K562 (cell line): ENCODE measurements around the gene PRMT5. TPM values are rescaled to one million over a fixed set of nuclear protein-coding genes. Genes with fewer than 3 reads are reported as not detected.

Experiments
- BCL6 ChIP-seq: fragments of 250-450 bp; sonication (Bioruptor Pico); IDR thresholded peaks from 2 replicates; pipeline ENCODE4 v1.4.0; 2020
- CBFA2T3 ChIP-seq: fragments of 450-650 bp; IDR thresholded peaks from 2 replicates; pipeline ENCODE4 v1.6.1; 2017
- DDX20 ChIP-seq: fragments of 450-650 bp; IDR thresholded peaks from 2 replicates; pipeline ENCODE4 v1.6.1; 2016; ENCODE audit warnings: missing genetic modification characterization, low read depth, mild to moderate bottlenecking, missing compliant biosample characterization, moderate library complexity
- ELF1 ChIP-seq: fragments of 200-800 bp; sonication (Bioruptor generic); IDR thresholded peaks from 2 replicates; pipeline ENCODE4 v1.6.1; 2016; ENCODE audit warnings: missing genetic modification characterization, missing compliant biosample characterization
- ETS2 ChIP-seq: IDR thresholded peaks from 2 replicates; pipeline ENCODE4 v1.6.1; 2016; ENCODE audit warnings: borderline replicate concordance, missing genetic modification characterization, mild to moderate bottlenecking, moderate library complexity, missing compliant biosample characterization; ENCODE audit not compliant: poor library complexity, severe bottlenecking
- ETV1 ChIP-seq: fragments of 450-650 bp; conservative IDR thresholded peaks from 2 replicates; pipeline ENCODE4 v1.6.1; 2016; ENCODE audit warnings: missing genetic modification characterization, control low read depth, low read depth, missing compliant biosample characterization
- GTF2A2 ChIP-seq: IDR thresholded peaks from 2 replicates; pipeline ENCODE4 v1.6.1; 2016; ENCODE audit warnings: mild to moderate bottlenecking, missing genetic modification characterization, missing compliant biosample characterization
- IRF1 ChIP-seq: sonication (generic); formaldehyde crosslinking; IDR thresholded peaks from 2 replicates; pipeline ENCODE4 v1.8.0; 2022; ENCODE audit warnings: missing genetic modification reagents, mild to moderate bottlenecking, borderline replicate concordance
- JUN ChIP-seq, 2 experiments: sonication (generic) in 1 of 2; formaldehyde crosslinking in 1 of 2; IDR thresholded peaks; 2 replicates each; pipeline versions ENCODE4 v1.6.1 to v1.8.0; 2012 to 2022; ENCODE audit warnings: borderline replicate concordance in 2 of 2, mild to moderate bottlenecking in 2 of 2, improper control_type of control experiment in 1 of 2, low read depth in 1 of 2, low read length in 1 of 2, missing genetic modification reagents in 1 of 2
- KDM2B ChIP-seq: fragments of 250-450 bp; sonication (Bioruptor Pico); IDR thresholded peaks from 2 replicates; pipeline ENCODE4 v1.8.0; 2021; ENCODE audit warnings: mild to moderate bottlenecking, moderate library complexity
- LEF1 ChIP-seq: fragments of 450-650 bp; IDR thresholded peaks from 2 replicates; pipeline ENCODE4 v1.6.1; 2016; ENCODE audit warnings: mild to moderate bottlenecking
- MTF1 ChIP-seq: fragments of 250-450 bp; sonication (Bioruptor Pico); IDR thresholded peaks from 2 replicates; pipeline ENCODE4 v1.9.0; 2021; ENCODE audit warnings: moderate library complexity, mild to moderate bottlenecking, inconsistent platforms, borderline replicate concordance
- PRMT5 ChIP-seq: sonication (generic); formaldehyde crosslinking; IDR thresholded peaks from 2 replicates; pipeline ENCODE4 v1.5.0; 2020; ENCODE audit warnings: missing genetic modification reagents
- PYGO2 ChIP-seq: fragments of 450-650 bp; IDR thresholded peaks from 2 replicates; pipeline ENCODE4 v1.6.1; 2016; ENCODE audit warnings: mild to moderate bottlenecking, missing genetic modification characterization, moderate library complexity, missing compliant biosample characterization
- RAD21 ChIP-seq, 2 experiments: fragments of 250-450 bp in 1 of 2; fragments of 450-650 bp in 1 of 2; sonication (Bioruptor Pico) in 1 of 2; formaldehyde crosslinking in 1 of 2; IDR thresholded peaks in 1 of 2; conservative IDR thresholded peaks in 1 of 2; 2 replicates each; pipeline versions ENCODE4 v1.4.0 to v1.8.0; 2020 to 2022; ENCODE audit warnings: mild to moderate bottlenecking in 2 of 2, moderate library complexity in 1 of 2
- RBM17 ChIP-seq: fragments of 200-400 bp; formaldehyde crosslinking; IDR thresholded peaks from 2 replicates; pipeline ENCODE4 v1.6.1; 2017; ENCODE audit warnings: low read depth, mild to moderate bottlenecking, low read length, borderline replicate concordance
- SAFB2 ChIP-seq: fragments of 200-400 bp; formaldehyde crosslinking; IDR thresholded peaks from 2 replicates; pipeline ENCODE4 v1.6.1; 2018; ENCODE audit warnings: borderline replicate concordance, low read length, low read depth, moderate library complexity; ENCODE audit not compliant: severe bottlenecking
- TRIM24 ChIP-seq, 2 experiments: fragments of 450-650 bp; IDR thresholded peaks; 2 replicates each; pipeline ENCODE4 v1.6.1; 2016
- XRCC3 ChIP-seq: fragments of 450-650 bp; IDR thresholded peaks from 2 replicates; pipeline ENCODE4 v1.6.1; 2017; ENCODE audit warnings: mild to moderate bottlenecking, moderate library complexity
- ZBTB2 ChIP-seq: fragments of 450-650 bp; IDR thresholded peaks from 2 replicates; pipeline ENCODE4 v1.6.1; 2016; ENCODE audit warnings: antibody characterized with exemption
- ZBTB8A ChIP-seq: fragments of 450-650 bp; IDR thresholded peaks from 2 replicates; pipeline ENCODE4 v1.6.1; 2018; ENCODE audit warnings: mild to moderate bottlenecking, moderate library complexity; ENCODE audit not compliant: partially characterized antibody
- ZNF197 ChIP-seq: fragments of 200-800 bp; sonication (Bioruptor generic); IDR thresholded peaks from 2 replicates; pipeline ENCODE4 v1.6.1; 2016; ENCODE audit warnings: low read depth, missing genetic modification characterization, missing compliant biosample characterization
- ZNF239 ChIP-seq: fragments of 250-450 bp; sonication (Bioruptor Pico); IDR thresholded peaks from 2 replicates; pipeline ENCODE4 v1.4.0; 2020; ENCODE audit warnings: mild to moderate bottlenecking
- ZNF644 ChIP-seq: fragments of 200-800 bp; sonication (Bioruptor generic); IDR thresholded peaks from 2 replicates; pipeline ENCODE4 v1.6.1; 2016; ENCODE audit warnings: low read depth, missing genetic modification characterization, missing compliant biosample characterization
- polyA plus RNA-seq, 8 experiments: library from polyadenylated mRNA; depleted of rRNA in 4 of 8; stranded (reverse) in 5 of 8; unstranded in 3 of 8; fragments of >200 nt; fragmentation: Nextera tagmentation in 2 of 8; fragmentation: Illumina TruSeq in 1 of 8; extraction: Ambion mirVana in 2 of 8; extraction: Trizol in 1 of 8; gene quantifications; 2 replicates each; pipeline versions ENCODE4 v1.2.1 to v1.2.3, GENCODE V29; 2011 to 2014; ENCODE audit warnings: inconsistent platforms in 1 of 8, missing spikeins in 1 of 8
- total RNA-seq, 7 experiments: library from RNA; depleted of rRNA in 6 of 7; stranded (reverse); fragments of >200 nt in 6 of 7; fragmentation: Illumina TruSeq in 2 of 7; extraction: Trizol in 2 of 7; gene quantifications; 2 replicates each; pipeline versions ENCODE4 v1.2.1 to v1.2.3, GENCODE V29; 2011 to 2021; ENCODE audit warnings: low replicate concordance in 1 of 7
- TF ChIP-seq, protein P1 (sequence below), 2 experiments: IDR thresholded peaks; 2 replicates each; pipeline ENCODE4 v1.6.1; 2011; ENCODE audit warnings: borderline replicate concordance in 1 of 2, control low read depth in 1 of 2, low read depth in 1 of 2, low read length in 1 of 2, mild to moderate bottlenecking in 1 of 2, mixed read lengths in 1 of 2, moderate library complexity in 1 of 2; ENCODE audit not compliant: insufficient read depth in 1 of 2, insufficient read length in 1 of 2, poor library complexity in 1 of 2, severe bottlenecking in 1 of 2; ENCODE audit errors: extremely low read depth in 1 of 2

Gene PRMT5
- total and polyA plus RNA-seq, 9 of the 15 experiments (the other 6 are each of a cell fraction or from before 2014, with no cell fraction given) = 114 to 552 (median 222) TPM

GRCh38 chr14:22929104-22929960 is at the start of gene PRMT5 (continued):
- no peak for TF ChIP-seq BCL6 (CRISPR knock-in tag)
- peak; percentile 5 for TF ChIP-seq JUN (IDR thresholded peaks at IDR 0.05; ENCODE audit: borderline replicate concordance, low read depth, low read length)
- TF ChIP-seq JUN (CRISPR knock-in tag; IDR thresholded peaks at IDR 0.05; ENCODE audit: borderline replicate concordance) = no peak; the same call in 1 of the 2 replicates
- peak; percentile 72 for TF ChIP-seq ZBTB8A
- no peak for TF ChIP-seq ZNF644
- no peak for TF ChIP-seq TRIM24 (IDR thresholded peaks at IDR 0.05)
- TF ChIP-seq ZNF197 (CRISPR knock-in tag) = no peak
- TF ChIP-seq ELF1 = no peak
- TF ChIP-seq ZBTB2 = no peak; the same call in 1 of the 2 replicates
- TF ChIP-seq ETV1 (tag) = no peak
- TF ChIP-seq PYGO2 = no peak
- no peak for TF ChIP-seq GTF2A2 (tag)
- TF ChIP-seq XRCC3 = no peak
- TF ChIP-seq, protein P1, sequence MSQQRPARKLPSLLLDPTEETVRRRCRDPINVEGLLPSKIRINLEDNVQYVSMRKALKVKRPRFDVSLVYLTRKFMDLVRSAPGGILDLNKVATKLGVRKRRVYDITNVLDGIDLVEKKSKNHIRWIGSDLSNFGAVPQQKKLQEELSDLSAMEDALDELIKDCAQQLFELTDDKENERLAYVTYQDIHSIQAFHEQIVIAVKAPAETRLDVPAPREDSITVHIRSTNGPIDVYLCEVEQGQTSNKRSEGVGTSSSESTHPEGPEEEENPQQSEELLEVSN (IDR thresholded peaks at IDR 0.05; ENCODE audit: borderline replicate concordance in 1 of 2, extremely low read depth in 1 of 2, insufficient read depth in 1 of 2, insufficient read length in 1 of 2, low read depth in 1 of 2, low read length in 1 of 2, poor library complexity in 1 of 2, severe bottlenecking in 1 of 2) = peak in 1 of 2 experiments; percentile 52
- no peak for TF ChIP-seq MTF1
- TF ChIP-seq LEF1 = no peak
- TF ChIP-seq ETS2 = no peak
- 0 out of 2 replicates have a peak, but pooled peaks have one; percentile 24 for TF ChIP-seq KDM2B (CRISPR knock-in tag)
- no peak for TF ChIP-seq IRF1 (CRISPR knock-in tag)
- TF ChIP-seq ZNF239 (CRISPR knock-in tag) = no peak
- TF ChIP-seq SAFB2 = no peak
- no peak for TF ChIP-seq PRMT5 (CRISPR knock-in tag)
- TF ChIP-seq RAD21 (CRISPR knock-in tag; conservative IDR thresholded peaks at IDR 0.05 in 1 of 2, IDR thresholded peaks at IDR 0.05 in 1 of 2) = no peak
- TF ChIP-seq CBFA2T3 = no peak
- no peak for TF ChIP-seq RBM17
- no peak for TF ChIP-seq DDX20 (tag)
